Choroid plexus epithelial cell (primary cell): ENCODE results near the gene SLC26A3.

ENCODE experiments used
- DNase-seq: peaks from one replicate; pipeline ENCODE4 v3.0.0-alpha.2; 2010; ENCODE audit warnings: low read depth
- H3K4me3 ChIP-seq: 2 replicates; pipeline ENCODE4 v1.5.1; 2011; ENCODE audit warnings: low read depth, mild to moderate bottlenecking, control low read depth, low read length, moderate library complexity
- TF ChIP-seq, protein P1 (sequence below): conservative IDR thresholded peaks from 2 replicates; pipeline ENCODE4 v1.5.1; 2011; ENCODE audit warnings: low read depth, mild to moderate bottlenecking, control low read depth, inconsistent platforms, low read length, moderate library complexity

SLC26A3 gene

DNA sequence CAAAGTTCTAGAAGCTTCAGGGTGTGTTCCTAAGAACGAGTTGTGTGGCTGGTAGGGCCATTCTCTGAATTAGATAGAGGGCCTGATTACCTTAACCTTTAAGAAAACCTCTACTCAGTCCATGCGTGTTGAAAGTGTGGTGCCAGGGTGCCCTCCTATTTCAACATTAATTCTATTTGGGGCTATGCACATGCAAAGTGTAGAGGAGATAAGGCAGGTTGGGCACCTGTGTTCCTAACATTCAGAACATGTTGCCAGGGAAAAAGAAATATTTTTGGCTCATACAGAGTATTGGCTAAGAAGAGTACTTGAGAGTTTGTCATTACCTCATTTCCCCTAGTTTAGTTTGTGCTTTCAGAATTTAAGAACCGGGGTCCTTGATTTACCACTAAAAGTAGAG lies 20.6 kb downstream of the SLC26A3 start:
- TF ChIP-seq, protein P1, sequence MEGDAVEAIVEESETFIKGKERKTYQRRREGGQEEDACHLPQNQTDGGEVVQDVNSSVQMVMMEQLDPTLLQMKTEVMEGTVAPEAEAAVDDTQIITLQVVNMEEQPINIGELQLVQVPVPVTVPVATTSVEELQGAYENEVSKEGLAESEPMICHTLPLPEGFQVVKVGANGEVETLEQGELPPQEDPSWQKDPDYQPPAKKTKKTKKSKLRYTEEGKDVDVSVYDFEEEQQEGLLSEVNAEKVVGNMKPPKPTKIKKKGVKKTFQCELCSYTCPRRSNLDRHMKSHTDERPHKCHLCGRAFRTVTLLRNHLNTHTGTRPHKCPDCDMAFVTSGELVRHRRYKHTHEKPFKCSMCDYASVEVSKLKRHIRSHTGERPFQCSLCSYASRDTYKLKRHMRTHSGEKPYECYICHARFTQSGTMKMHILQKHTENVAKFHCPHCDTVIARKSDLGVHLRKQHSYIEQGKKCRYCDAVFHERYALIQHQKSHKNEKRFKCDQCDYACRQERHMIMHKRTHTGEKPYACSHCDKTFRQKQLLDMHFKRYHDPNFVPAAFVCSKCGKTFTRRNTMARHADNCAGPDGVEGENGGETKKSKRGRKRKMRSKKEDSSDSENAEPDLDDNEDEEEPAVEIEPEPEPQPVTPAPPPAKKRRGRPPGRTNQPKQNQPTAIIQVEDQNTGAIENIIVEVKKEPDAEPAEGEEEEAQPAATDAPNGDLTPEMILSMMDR = no peak
- no peak for DNase-seq
- no peak overlapping the region for H3K4me3 ChIP-seq

DNA sequence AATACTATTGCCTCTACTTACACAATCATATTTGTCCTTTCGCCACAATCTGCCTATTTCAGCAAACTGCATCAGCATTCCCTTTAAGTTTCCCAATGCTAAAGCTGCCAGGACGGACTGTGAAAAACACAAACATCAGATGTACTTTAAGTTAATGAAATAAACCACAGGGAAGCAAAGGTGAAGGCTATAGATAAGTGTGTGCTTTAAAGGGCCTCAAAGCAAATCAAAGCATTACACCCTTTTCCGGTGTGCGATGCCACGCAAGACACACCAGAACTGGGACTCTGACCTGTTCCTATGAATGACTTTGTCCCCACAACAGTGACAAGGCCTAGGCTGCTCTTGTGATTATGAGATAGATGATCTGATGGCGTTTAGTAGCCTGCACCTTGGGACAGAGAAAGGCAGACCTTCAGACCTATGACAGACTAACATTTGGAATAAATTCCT lies 23.4 kb downstream of the SLC26A3 start:
- no peak overlapping the region for H3K4me3 ChIP-seq
- peak; percentile 80 for DNase-seq
- TF ChIP-seq, protein P1 = no peak

DNA sequence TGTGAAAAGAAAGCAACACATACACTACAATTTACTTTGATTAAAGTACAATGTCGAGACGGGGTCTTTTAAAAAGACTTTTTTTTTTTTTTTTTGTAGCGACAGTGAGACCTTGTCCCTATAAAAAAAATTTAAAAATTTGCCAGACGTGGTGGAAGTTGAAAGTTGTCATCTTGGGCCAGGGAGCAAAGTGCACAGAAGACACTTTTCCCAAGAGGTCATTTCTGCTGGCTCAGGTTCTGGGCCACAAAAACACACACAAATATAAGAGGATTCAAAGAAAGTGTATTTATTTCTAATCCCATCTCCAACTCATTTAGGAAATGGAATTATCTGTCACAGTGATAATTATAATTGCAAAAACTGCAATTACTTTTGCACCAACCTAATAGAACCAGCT lies 24.7 kb downstream of the SLC26A3 start:
- no peak overlapping the region for H3K4me3 ChIP-seq
- TF ChIP-seq, protein P1 = no peak
- DNase-seq = no peak

DNA sequence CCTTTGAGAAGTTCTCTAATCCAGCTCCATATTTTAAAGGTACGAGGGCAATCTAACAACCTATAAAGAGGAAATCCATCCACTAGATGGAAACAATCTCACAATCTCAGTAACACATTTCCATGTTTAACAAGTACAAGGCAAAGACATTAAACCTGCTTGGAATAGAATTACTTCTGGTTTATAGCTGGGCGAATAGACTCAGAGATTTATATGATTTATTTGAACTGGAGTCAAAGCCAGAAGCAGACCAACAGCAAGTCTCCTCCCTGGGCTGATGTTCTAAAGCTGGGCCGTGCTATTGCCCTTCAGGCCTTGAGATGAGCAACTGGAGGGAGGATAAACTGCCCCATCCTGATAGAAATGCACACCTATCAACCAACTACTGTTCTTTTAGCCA lies 25.3 kb downstream of the SLC26A3 start:
- DNase-seq = no peak
- TF ChIP-seq, protein P1 = no peak
- no peak overlapping the region for H3K4me3 ChIP-seq

DNA sequence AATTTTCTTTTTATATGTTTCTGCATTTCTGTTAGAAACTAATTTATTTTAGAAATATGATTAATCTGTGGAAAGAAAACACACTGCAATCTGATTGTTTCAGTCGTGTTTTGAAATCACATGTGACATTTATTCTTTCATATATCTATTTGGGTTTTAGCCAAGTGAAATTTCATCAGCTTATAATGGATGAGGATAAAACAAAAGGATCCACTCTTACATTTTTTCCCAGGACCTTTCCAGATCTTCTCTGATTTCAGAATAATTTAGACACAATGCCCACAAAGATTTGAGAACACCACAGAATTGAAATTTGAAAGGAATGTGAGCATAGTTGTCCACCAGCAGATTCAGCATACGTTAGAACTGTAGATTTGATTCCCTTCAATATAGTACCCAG lies 30.0 kb downstream of the SLC26A3 start:
- H3K4me3 ChIP-seq = no peak overlapping the region
- no peak for DNase-seq
- TF ChIP-seq, protein P1 = no peak

DNA sequence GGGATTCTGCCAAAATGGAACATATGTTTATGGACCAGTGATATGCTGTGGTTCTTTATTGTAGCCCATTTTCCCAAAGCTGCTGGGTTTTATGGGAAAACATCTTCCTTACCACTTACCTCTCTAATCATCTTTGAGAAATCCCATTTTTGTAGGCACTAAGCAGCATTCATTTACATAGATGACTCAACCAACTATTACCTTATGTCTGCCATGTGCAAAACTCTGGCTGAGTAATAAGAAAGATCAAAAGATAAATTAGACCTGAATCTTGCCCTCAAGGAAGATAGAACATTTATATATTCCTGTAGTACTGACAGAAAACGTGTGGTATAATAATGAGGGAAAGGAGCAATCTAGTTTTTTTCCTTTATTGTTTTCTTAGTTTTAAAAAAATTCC lies 34.8 kb downstream of the SLC26A3 start:
- no peak overlapping the region for H3K4me3 ChIP-seq
- no peak for DNase-seq
- TF ChIP-seq, protein P1 = no peak

DNA sequence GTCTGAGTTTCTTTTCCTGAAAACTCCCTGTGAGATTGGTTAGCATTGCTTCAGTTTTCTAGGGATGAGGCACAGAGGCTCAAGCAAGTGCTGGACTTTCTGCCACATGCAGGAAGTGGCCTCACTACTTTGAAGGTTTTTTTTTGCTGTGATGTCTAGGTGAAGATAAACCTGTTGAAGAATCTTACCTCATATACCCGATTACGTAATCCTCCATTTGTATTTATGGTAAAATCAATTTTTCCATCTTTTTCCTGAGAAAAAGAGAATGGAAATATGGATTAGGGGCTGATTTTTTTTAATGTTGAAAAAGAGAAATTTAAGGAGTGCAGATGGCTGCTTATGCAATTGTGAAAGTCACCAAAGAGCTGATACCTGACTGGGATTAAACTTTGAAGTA lies 35.6 kb downstream of the SLC26A3 start:
- TF ChIP-seq, protein P1 = no peak

More for the DNA sequence above, 35.6 kb downstream of the SLC26A3 start:
- H3K4me3 ChIP-seq = no peak overlapping the region
- no peak for DNase-seq
